Measurements from ENCODE around the gene FOXQ1.
A peak's percentile ranks its signal among the peaks of the same experiment; 100 is the strongest.
"Not testable (repeated sequence)": the region's sequence is repeated elsewhere in the genome, so short reads cannot be mapped to it uniquely, and the experiment has no call there.

FOXQ1 gene

GRCh38 chr6:1290805-1291204 is 21.1 kb upstream of the FOXQ1 start:
- DNase-seq (ENCODE audit: low spot score) = no peak

- no peak for DNase-seq (ENCODE audit: low spot score)
Observed at GRCh38 chr6:1291381-1291780, 20.5 kb upstream of the FOXQ1 start.

- no peak for DNase-seq (ENCODE audit: low spot score)
Observed at GRCh38 chr6:1295420-1295819, 16.5 kb upstream of the FOXQ1 start.

- DNase-seq (ENCODE audit: low spot score) = no peak
Observed at GRCh38 chr6:1296079-1296478, 15.8 kb upstream of the FOXQ1 start.

GRCh38 chr6:1296542-1296941 is 15.4 kb upstream of the FOXQ1 start:
- no peak for DNase-seq (ENCODE audit: low spot score)

- no peak for DNase-seq (ENCODE audit: low spot score)
Observed at GRCh38 chr6:1297746-1298145, 14.2 kb upstream of the FOXQ1 start.

GRCh38 chr6:1298768-1299167 is 13.1 kb upstream of the FOXQ1 start:
- no peak for DNase-seq (ENCODE audit: low spot score)

- no peak for DNase-seq (ENCODE audit: low spot score)
Observed at GRCh38 chr6:1306133-1306532, 5.8 kb upstream of the FOXQ1 start.

GRCh38 chr6:1309366-1309765 is 2.5 kb upstream of the FOXQ1 start:
- DNase-seq (ENCODE audit: low spot score) = no peak

GRCh38 chr6:1310628-1311399 is 1.1 kb upstream of the FOXQ1 start:
- peak; percentile 61 for DNase-seq (ENCODE audit: low spot score)

- no peak for DNase-seq (ENCODE audit: low spot score)
Observed at GRCh38 chr6:1312203-1312472, 240 bp downstream of the FOXQ1 start.

GRCh38 chr6:1312473-1313367 is 822 bp downstream of the FOXQ1 start:
- peak; percentile 37 for DNase-seq (ENCODE audit: low spot score)

GRCh38 chr6:1313384-1313766 is 1.5 kb downstream of the FOXQ1 start:
- no peak for DNase-seq (ENCODE audit: low spot score)

- DNase-seq (ENCODE audit: low spot score) = peak; percentile 73
Observed at GRCh38 chr6:1313767-1314503, 2.0 kb downstream of the FOXQ1 start.

GRCh38 chr6:1314617-1315016 is 2.7 kb downstream of the FOXQ1 start:
- no peak for DNase-seq (ENCODE audit: low spot score)

- DNase-seq (ENCODE audit: low spot score) = no peak
Observed at GRCh38 chr6:1315201-1315559, 3.3 kb downstream of the FOXQ1 start.

- DNase-seq (ENCODE audit: low spot score) = no peak
Observed at GRCh38 chr6:1315560-1316386, 3.9 kb downstream of the FOXQ1 start.

- DNase-seq (ENCODE audit: low spot score) = peak; percentile 47
Observed at GRCh38 chr6:1316489-1316971, 4.6 kb downstream of the FOXQ1 start.

GRCh38 chr6:1317302-1317815 is 5.5 kb downstream of the FOXQ1 start:
- DNase-seq (ENCODE audit: low spot score) = no peak

- DNase-seq (ENCODE audit: low spot score) = no peak
Observed at GRCh38 chr6:1318036-1318435, 6.1 kb downstream of the FOXQ1 start.

GRCh38 chr6:1318584-1318983 is 6.7 kb downstream of the FOXQ1 start:
- DNase-seq (ENCODE audit: low spot score) = not testable (repeated sequence)

- DNase-seq (ENCODE audit: low spot score) = peak; percentile 27
Observed at GRCh38 chr6:1321738-1322137, 9.8 kb downstream of the FOXQ1 start.
